H1 (cell line): ENCODE data around the gene POU2AF3. TPM values are rescaled to one million over a fixed set of nuclear protein-coding genes. Genes with fewer than 3 reads are reported as not detected.

ENCODE experiments used
- CTCF ChIA-PET: fragments of 300-600 bp; sonication (Branson Sonifier 250); formaldehyde crosslinking; loops from one replicate; lab custom pipeline; 2021; ENCODE audit not compliant: partially characterized antibody; lab: Charles Lee
- POLR2A ChIA-PET: fragments of 300-600 bp; sonication (Branson Sonifier 250); formaldehyde crosslinking; loops from one replicate; lab custom pipeline; 2021; ENCODE audit warnings: inconsistent platforms; ENCODE audit not compliant: partially characterized antibody; lab: Charles Lee
- DNase-seq, 2 experiments: peaks; one replicate each; pipeline versions ENCODE4 v3.0.0 to v3.0.0-alpha.2; 2010 to 2022; ENCODE audit warnings: low spot score in 2 of 2, low read depth in 1 of 2, mixed read lengths in 1 of 2
- FAIRE-seq: peaks from 2 replicates; lab custom pipeline; 2011; peaks lifted over from hg19 to GRCh38; lab: Jason Lieb, UNC
- H2AFZ ChIP-seq: 2 replicates; pipeline ENCODE4 v1.8.1; 2012; ENCODE audit warnings: low read length, inconsistent platforms
- H2AK5ac ChIP-seq: 2 replicates; pipeline ENCODE4 v1.6.1; 2013; ENCODE audit warnings: low read depth, low read length
- H2BK120ac ChIP-seq: replicated peaks from 2 replicates; pipeline ENCODE3; 2013; ENCODE audit warnings: low read depth, low read length, inconsistent platforms
- H2BK12ac ChIP-seq: 2 replicates; pipeline ENCODE4 v1.6.1; 2013; ENCODE audit warnings: low read depth, low read length
- H2BK15ac ChIP-seq: 2 replicates; pipeline ENCODE4 v1.6.1; 2013; ENCODE audit warnings: low read length
- H2BK20ac ChIP-seq: 2 replicates; pipeline ENCODE4 v1.6.1; 2013; ENCODE audit warnings: low read length
- H2BK5ac ChIP-seq: 2 replicates; pipeline ENCODE4 v1.6.1; 2013; ENCODE audit warnings: low read depth, low read length
- H3K14ac ChIP-seq: 2 replicates; pipeline ENCODE4 v1.6.1; 2013; ENCODE audit warnings: inconsistent platforms; ENCODE audit not compliant: insufficient read length
- H3K18ac ChIP-seq: 2 replicates; pipeline ENCODE4 v1.6.1; 2013; ENCODE audit warnings: low read length; ENCODE audit errors: extremely low read depth
- H3K23ac ChIP-seq: 2 replicates; pipeline ENCODE4 v1.6.1; 2013; ENCODE audit warnings: inconsistent platforms; ENCODE audit not compliant: insufficient read length
- H3K23me2 ChIP-seq: 2 replicates; pipeline ENCODE4 v1.6.1; 2013; ENCODE audit warnings: low read depth, low read length
- H3K27ac ChIP-seq: 2 replicates; pipeline ENCODE4 v1.6.1; 2011; ENCODE audit warnings: low read depth, low read length, inconsistent platforms
- H3K27me3 ChIP-seq, 4 experiments: replicated peaks in 1 of 4; 1 replicate in 1 of 4; 2 replicates in 3 of 4; pipeline versions ENCODE4 v1.6.1 to v1.8.1; 2011 to 2013; ENCODE audit warnings: low read length in 3 of 4, mild to moderate bottlenecking in 3 of 4, inconsistent platforms in 2 of 4, mixed read lengths in 2 of 4, moderate library complexity in 1 of 4; ENCODE audit not compliant: control insufficient read depth in 3 of 4, insufficient read depth in 3 of 4; ENCODE audit errors: extremely low read depth in 1 of 4
- H3K36me3 ChIP-seq, 4 experiments: 2 replicates each; pipeline versions ENCODE4 v1.6.1 to v1.8.1; 2011 to 2013; ENCODE audit warnings: mild to moderate bottlenecking in 4 of 4, low read length in 3 of 4, moderate library complexity in 2 of 4, control low read depth in 1 of 4, inconsistent platforms in 1 of 4; ENCODE audit not compliant: insufficient read depth in 4 of 4, control insufficient read depth in 2 of 4
- H3K4ac ChIP-seq: replicated peaks from 2 replicates; pipeline ENCODE3; 2013; ENCODE audit warnings: low read length, low read depth, mixed read lengths, inconsistent platforms; ENCODE audit not compliant: insufficient read length
- H3K4me1 ChIP-seq, 4 experiments: replicated peaks in 1 of 4; 1 replicate in 1 of 4; 2 replicates in 3 of 4; pipeline versions ENCODE4 v1.6.1 to v1.8.1; 2011 to 2013; ENCODE audit warnings: low read length in 3 of 4, inconsistent platforms in 2 of 4, mixed read lengths in 1 of 4; ENCODE audit not compliant: insufficient read depth in 4 of 4, control insufficient read depth in 3 of 4
- H3K4me2 ChIP-seq, 2 experiments: 2 replicates each; pipeline versions ENCODE4 v1.6.1 to v1.8.1; 2011 to 2013; ENCODE audit warnings: low read depth in 2 of 2, low read length in 2 of 2, control low read depth in 1 of 2, inconsistent platforms in 1 of 2, mild to moderate bottlenecking in 1 of 2; ENCODE audit not compliant: insufficient read depth in 1 of 2
- H3K4me3 ChIP-seq, 4 experiments: fragments of 200-600, 300-600 bp in 1 of 4; sonication (generic), shearing (Covaris generic), sonication (Bioruptor Twin) in 1 of 4; 2 replicates each; pipeline versions ENCODE4 v1.5.1 to v1.8.1; 2011 to 2016; ENCODE audit warnings: low read length in 4 of 4, low read depth in 3 of 4, control low read depth in 2 of 4, inconsistent platforms in 2 of 4, mild to moderate bottlenecking in 2 of 4, mixed read lengths in 1 of 4, moderate library complexity in 1 of 4; ENCODE audit not compliant: insufficient read depth in 2 of 4; ENCODE audit errors: extremely low read depth in 1 of 4
- H3K56ac ChIP-seq: replicated peaks from 2 replicates; pipeline ENCODE3; 2013; ENCODE audit warnings: low read depth, mild to moderate bottlenecking, mixed read lengths, low read length, inconsistent platforms; ENCODE audit not compliant: insufficient read length
- H3K79me1 ChIP-seq: 2 replicates; pipeline ENCODE4 v1.6.1; 2013; ENCODE audit warnings: low read depth, low read length, control low read depth
- H3K79me2 ChIP-seq, 2 experiments: 2 replicates each; pipeline versions ENCODE4 v1.6.1 to v1.8.1; 2012 to 2013; ENCODE audit warnings: low read length in 2 of 2, mild to moderate bottlenecking in 2 of 2, inconsistent platforms in 1 of 2; ENCODE audit not compliant: insufficient read depth in 2 of 2, control insufficient read depth in 1 of 2
- H3K9ac ChIP-seq, 4 experiments: replicated peaks in 1 of 4; 1 replicate in 1 of 4; 2 replicates in 3 of 4; pipeline versions ENCODE4 v1.6.1 to v1.8.1; 2011 to 2013; ENCODE audit warnings: low read depth in 3 of 4, low read length in 3 of 4, control low read depth in 2 of 4, mild to moderate bottlenecking in 2 of 4, moderate library complexity in 2 of 4, inconsistent platforms in 1 of 4; ENCODE audit errors: extremely low read depth in 1 of 4
- H3K9me3 ChIP-seq, 2 experiments: 2 replicates each; pipeline versions ENCODE4 v1.6.1 to v1.8.1; 2012 to 2013; ENCODE audit warnings: mild to moderate bottlenecking in 2 of 2, moderate library complexity in 2 of 2, control low read depth in 1 of 2, inconsistent platforms in 1 of 2, low read depth in 1 of 2, low read length in 1 of 2, mixed read lengths in 1 of 2; ENCODE audit not compliant: insufficient read depth in 2 of 2
- H4K20me1 ChIP-seq, 2 experiments: replicated peaks in 1 of 2; 2 replicates each; pipeline versions ENCODE3 to v1.8.1; 2011 to 2013; ENCODE audit warnings: inconsistent platforms in 2 of 2, low read length in 2 of 2, mild to moderate bottlenecking in 1 of 2; ENCODE audit not compliant: insufficient read depth in 2 of 2, control insufficient read depth in 1 of 2
- H4K5ac ChIP-seq: 2 replicates; pipeline ENCODE4 v1.6.1; 2013; ENCODE audit warnings: low read length, low read depth, mixed read lengths, inconsistent platforms; ENCODE audit not compliant: insufficient read length
- H4K8ac ChIP-seq: 2 replicates; pipeline ENCODE4 v1.8.0; 2013; ENCODE audit warnings: mild to moderate bottlenecking, moderate library complexity, low read length, inconsistent platforms; ENCODE audit not compliant: insufficient read depth; ENCODE audit errors: extremely low read depth
- H4K91ac ChIP-seq: replicated peaks from 2 replicates; pipeline ENCODE3; 2013; ENCODE audit warnings: low read length, mixed read lengths, inconsistent platforms; ENCODE audit not compliant: insufficient read length
- BRCA1 ChIP-seq: IDR thresholded peaks from 2 replicates; pipeline ENCODE4 v1.6.1; 2012; ENCODE audit warnings: low read depth, low read length, improper control_type of control experiment
- CREB1 ChIP-seq: IDR thresholded peaks from 2 replicates; pipeline ENCODE4 v1.6.1; 2012; ENCODE audit warnings: inconsistent platforms
- E2F6 ChIP-seq: IDR thresholded peaks from 2 replicates; pipeline ENCODE4 v1.6.1; 2012; ENCODE audit warnings: inconsistent platforms
- EZH2 ChIP-seq: fragments of 200-600 bp; sonication (generic); IDR thresholded peaks from 2 replicates; pipeline ENCODE4 v1.7.1; 2012; ENCODE audit warnings: low read depth, mild to moderate bottlenecking, moderate library complexity, low read length, inconsistent platforms; ENCODE audit not compliant: severe bottlenecking
- GABPA ChIP-seq: IDR thresholded peaks from 2 replicates; pipeline ENCODE4 v1.6.1; 2011; ENCODE audit warnings: mild to moderate bottlenecking, low read length, moderate library complexity, borderline replicate concordance; ENCODE audit not compliant: insufficient read depth
- MAFK ChIP-seq: IDR thresholded peaks from 2 replicates; pipeline ENCODE4 v1.6.1; 2012; ENCODE audit warnings: low read depth, mild to moderate bottlenecking, improper control_type of control experiment, low read length
- NANOG ChIP-seq: IDR thresholded peaks from 2 replicates; pipeline ENCODE4 v1.6.1; 2011; ENCODE audit warnings: low read length, low read depth, mild to moderate bottlenecking, inconsistent platforms; ENCODE audit not compliant: insufficient read depth, poor library complexity, severe bottlenecking
- POLR2AphosphoS5 ChIP-seq: IDR thresholded peaks from 2 replicates; pipeline ENCODE4 v1.6.1; 2011; ENCODE audit warnings: low read depth, low read length
- SIX5 ChIP-seq: IDR thresholded peaks from 2 replicates; pipeline ENCODE4 v1.6.1; 2011; ENCODE audit warnings: mild to moderate bottlenecking, low read depth, low read length
- WGBS, 2 experiments: shearing (Covaris generic) in 1 of 2; methylation state at CpG; one replicate each; pipeline versions ENCODE4 v1.1.6 to v1.1.7; 2013 to 2015; ENCODE audit warnings: low lambda C conversion rate in 2 of 2, mixed read lengths in 2 of 2, inconsistent platforms in 1 of 2, low coverage in 1 of 2, missing lambda C conversion rate in 1 of 2; ENCODE audit not compliant: insufficient replicate concordance in 2 of 2, insufficient coverage in 1 of 2, insufficient read length in 1 of 2; ENCODE audit errors: extremely low coverage in 1 of 2, missing lambda C conversion rate in 1 of 2; 5-methylcytosine and 5-hydroxymethylcytosine counted together
- polyA plus RNA-seq, 7 experiments: library from polyadenylated mRNA; depleted of rRNA in 3 of 7; stranded (reverse) in 5 of 7; unstranded in 2 of 7; fragments of >200 nt in 5 of 7; fragments of 200-250 nt in 2 of 7; gene quantifications; 1 replicate in 5 of 7; 2 replicates in 1 of 7; 4 replicates in 1 of 7; pipeline versions ENCODE4 v1.2.1 to v1.2.3, GENCODE V29; 2011 to 2013; ENCODE audit warnings: missing spikeins in 2 of 7, mixed read lengths in 2 of 7
- total RNA-seq: library from RNA; stranded (reverse); fragmentation: NEBNext Ultra II Directional; extraction: Animal tissue kit (Norgen Biotek cat#: 25700); gene quantifications from 2 replicates; pipeline ENCODE4 v1.2.1, GENCODE V29; 2021
- TF ChIP-seq, protein P1 (sequence below): IDR thresholded peaks from 2 replicates; pipeline ENCODE4 v1.6.1; 2012; ENCODE audit warnings: low read length, inconsistent platforms

POU2AF3 gene
- total and polyA plus RNA-seq, 2 of the 8 experiments (the other 6 are each of a cell fraction or from before 2014, with no cell fraction given), result 1.2 to 5.7 TPM

DNA sequence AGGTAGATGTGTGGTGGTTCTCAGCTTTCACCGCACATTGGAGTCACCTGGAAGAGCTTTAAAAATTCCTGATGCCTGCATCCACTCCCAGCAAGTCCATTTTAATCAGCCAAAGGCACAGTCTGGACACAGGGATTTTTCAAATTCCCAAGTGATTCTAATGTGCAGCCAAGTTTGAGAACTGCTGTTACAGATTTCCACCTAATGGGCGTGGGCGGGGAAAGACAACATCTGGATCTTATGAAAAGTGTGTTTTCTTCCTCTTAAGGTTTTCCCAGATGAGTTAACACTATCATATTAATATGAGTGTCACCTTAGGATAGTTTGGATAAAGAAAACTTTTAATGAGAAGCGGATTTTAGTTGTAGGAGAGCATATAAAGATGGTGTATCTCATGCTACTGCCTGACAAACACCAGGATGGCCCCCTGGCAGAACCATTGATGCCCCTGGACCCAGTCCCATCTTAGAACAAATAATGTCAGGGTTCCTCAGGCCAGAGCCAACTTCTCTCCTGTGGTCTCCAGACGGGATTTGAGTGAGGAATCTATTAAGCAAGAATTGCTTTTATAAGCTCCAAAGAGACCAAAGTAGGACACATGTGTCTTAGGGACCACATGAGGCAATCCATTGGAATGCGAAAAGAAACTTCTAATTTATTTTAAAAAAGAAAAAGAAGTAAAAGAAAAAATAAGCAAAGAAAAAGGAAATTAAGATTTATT is 48.8 kb downstream of the POU2AF3 start:
- Histone ChIP-seq H3K9me3 (no peaks in the 10 kb centered on the region), H4K5ac (no peak overlapping the region), H4K8ac (no peak overlapping the region), H3K9ac (no peak overlapping the region), H3K27ac (no peak overlapping the region), H3K56ac (no peak overlapping the region), H2BK20ac (no peak overlapping the region), H3K79me2 (no peaks in the 10 kb centered on the region), H3K4ac (no peak overlapping the region), H2AFZ (no peak overlapping the region), H2BK120ac (no peak overlapping the region), H3K36me3 (no peaks in the 10 kb centered on the region), H3K4me3 (no peak overlapping the region), H3K4me1 (peaks cover 0 to 6% (median 0%) of the 10 kb centered on the region in 4 experiments; a peak in 1 of 7 replicates), H4K91ac (no peak overlapping the region), H3K4me2 (no peak overlapping the region), H3K23ac (no peak overlapping the region), H4K20me1 (no peaks in the 10 kb centered on the region), H3K23me2 (no peaks in the 10 kb centered on the region), H3K18ac (no peak overlapping the region), H2BK5ac (no peak overlapping the region), H3K79me1 (no peaks in the 10 kb centered on the region), H2BK12ac (no peak overlapping the region), H2BK15ac (no peak overlapping the region), H2AK5ac (no peak overlapping the region), H3K27me3 (no peaks in the 10 kb centered on the region), H3K14ac (no peak overlapping the region)
- CTCF ChIA-PET, result interaction anchor here (0.6 to 0.7 kb wide), 2 partner anchors 81 to 345 kb away, joined by 3 read pairs; no protein-coding TSS in a partner anchor
- POLR2A ChIA-PET, result no interaction called here
- 79% methylated on average over 6 of the region's 6 CpGs; no CpG with 5 or more reads in 1 of the 2 experiments for WGBS, 2 experiments
- FAIRE-seq, result no peak
- DNase-seq, result no peak
- TF ChIP-seq BRCA1 (no peak), GABPA (no peak), E2F6 (no peak), POLR2AphosphoS5 (no peak), MAFK (no peak), SIX5 (no peak), NANOG (no peak), CREB1 (no peak), EZH2 (no peak)
- TF ChIP-seq, protein P1, sequence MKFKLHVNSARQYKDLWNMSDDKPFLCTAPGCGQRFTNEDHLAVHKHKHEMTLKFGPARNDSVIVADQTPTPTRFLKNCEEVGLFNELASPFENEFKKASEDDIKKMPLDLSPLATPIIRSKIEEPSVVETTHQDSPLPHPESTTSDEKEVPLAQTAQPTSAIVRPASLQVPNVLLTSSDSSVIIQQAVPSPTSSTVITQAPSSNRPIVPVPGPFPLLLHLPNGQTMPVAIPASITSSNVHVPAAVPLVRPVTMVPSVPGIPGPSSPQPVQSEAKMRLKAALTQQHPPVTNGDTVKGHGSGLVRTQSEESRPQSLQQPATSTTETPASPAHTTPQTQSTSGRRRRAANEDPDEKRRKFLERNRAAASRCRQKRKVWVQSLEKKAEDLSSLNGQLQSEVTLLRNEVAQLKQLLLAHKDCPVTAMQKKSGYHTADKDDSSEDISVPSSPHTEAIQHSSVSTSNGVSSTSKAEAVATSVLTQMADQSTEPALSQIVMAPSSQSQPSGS, result no peak
